Bronchial epithelial cell (primary cell): Measurements from ENCODE around the gene ATP6V0A4. TPM values are rescaled to one million over a fixed set of nuclear protein-coding genes. Genes with fewer than 3 reads are reported as not detected.

Experiments
- DNase-seq: peaks from one replicate; pipeline ENCODE4 v3.0.0-alpha.2; 2010; ENCODE audit warnings: low read depth
- FAIRE-seq: peaks from 2 replicates; lab custom pipeline; 2011; peaks lifted over from hg19 to GRCh38; lab: Jason Lieb, UNC
- H3K27me3 ChIP-seq: 2 replicates; pipeline ENCODE4 v1.5.1; 2011; ENCODE audit warnings: low read length; ENCODE audit not compliant: control insufficient read depth, insufficient read depth
- H3K36me3 ChIP-seq: 2 replicates; pipeline ENCODE4 v1.5.1; 2011; ENCODE audit warnings: low read length; ENCODE audit not compliant: control insufficient read depth, insufficient read depth
- H3K4me3 ChIP-seq: 2 replicates; pipeline ENCODE4 v1.5.1; 2011; ENCODE audit warnings: mild to moderate bottlenecking, low read depth, low read length, control low read depth
- CTCF ChIP-seq: IDR thresholded peaks from 2 replicates; pipeline ENCODE4 v1.5.1; 2011; ENCODE audit warnings: mild to moderate bottlenecking, moderate library complexity, low read length, control low read depth, inconsistent platforms; ENCODE audit not compliant: insufficient read depth, severe bottlenecking
- total RNA-seq: library from RNA; depleted of rRNA; stranded (reverse); fragments of >200 nt; gene quantifications from 2 replicates; pipeline ENCODE4 v1.2.1, GENCODE V29; 2014

The ATP6V0A4 gene
- total RNA-seq, 1 donor from 2014 or later, result not detected

DNA sequence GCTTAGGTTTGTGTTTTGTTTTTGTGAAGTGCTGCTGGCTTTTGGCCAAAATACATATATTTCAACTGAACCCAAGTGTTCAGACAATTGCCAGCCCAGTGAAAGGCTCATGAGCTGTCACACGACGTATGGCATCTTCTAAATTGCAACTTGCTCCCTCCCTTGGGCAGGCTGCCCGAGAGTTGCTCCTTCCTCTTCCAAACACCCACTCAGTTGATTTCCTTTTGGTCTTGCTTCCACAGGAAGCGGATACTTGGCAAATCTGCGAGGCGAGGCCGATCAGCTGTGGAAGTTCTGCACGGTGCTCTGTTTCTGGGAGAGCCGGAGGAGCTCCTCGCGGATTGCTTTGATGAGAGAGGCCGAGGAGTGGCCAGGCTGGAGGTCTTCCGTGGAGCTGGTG, 39.6 kb upstream of the ATP6V0A4 start:
- DNase-seq, result peak; percentile 14

GRCh38 chr7:138835087-138835486, 37.1 kb upstream of the ATP6V0A4 start:
- TF ChIP-seq CTCF, result no peak

More for the DNA sequence above, 39.6 kb upstream of the ATP6V0A4 start:
- no peaks in the 10 kb centered on the region for H3K36me3 ChIP-seq
- no peak for TF ChIP-seq CTCF
- no peak for FAIRE-seq
- no peak overlapping the region for H3K4me3 ChIP-seq
- H3K27me3 ChIP-seq, result no peaks in the 10 kb centered on the region

GRCh38 chr7:138834583-138834982, 36.6 kb upstream of the ATP6V0A4 start:
- Histone ChIP-seq H3K36me3 (no peaks in the 10 kb centered on the region), H3K4me3 (no peak overlapping the region), H3K27me3 (no peaks in the 10 kb centered on the region)
- no peak for TF ChIP-seq CTCF
- FAIRE-seq, result no peak
- no peak for DNase-seq

More at GRCh38 chr7:138835087-138835486, 37.1 kb upstream of the ATP6V0A4 start:
- FAIRE-seq, result no peak
- no peak for DNase-seq
- Histone ChIP-seq H3K4me3 (no peak overlapping the region), H3K27me3 (no peaks in the 10 kb centered on the region), H3K36me3 (no peaks in the 10 kb centered on the region)

GRCh38 chr7:138833596-138833995, 35.6 kb upstream of the ATP6V0A4 start:
- FAIRE-seq (no peak), DNase-seq (no peak)
- TF ChIP-seq CTCF, result no peak
- no peaks in the 10 kb centered on the region for H3K36me3 ChIP-seq
- H3K4me3 ChIP-seq, result no peak overlapping the region
- H3K27me3 ChIP-seq, result no peaks in the 10 kb centered on the region

DNA sequence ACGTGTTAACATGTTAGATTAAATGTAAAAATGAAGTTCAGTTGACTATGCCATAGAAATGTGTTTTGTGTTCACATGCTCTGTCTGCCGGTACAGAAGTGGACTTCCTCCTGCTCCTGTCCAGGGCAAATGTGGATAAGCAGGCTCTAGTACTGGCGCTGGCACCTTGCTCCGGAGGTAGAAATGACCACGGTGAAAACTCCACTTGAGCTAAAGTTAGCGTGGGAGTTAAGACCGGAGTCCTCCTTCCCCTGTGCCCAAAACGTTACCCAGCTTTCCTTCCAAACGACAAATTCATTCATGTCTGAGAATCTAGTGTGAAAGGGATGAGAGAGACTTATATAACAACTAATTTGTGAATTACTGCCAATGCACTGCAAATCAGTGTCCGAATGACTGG, 35.0 kb upstream of the ATP6V0A4 start:
- Histone ChIP-seq H3K27me3 (no peaks in the 10 kb centered on the region), H3K4me3 (no peak overlapping the region), H3K36me3 (no peaks in the 10 kb centered on the region)
- FAIRE-seq, result no peak
- DNase-seq, result no peak
- no peak for TF ChIP-seq CTCF

- FAIRE-seq, result no peak
- no peaks in the 10 kb centered on the region for H3K27me3 ChIP-seq
- TF ChIP-seq CTCF, result no peak
- no peaks in the 10 kb centered on the region for H3K36me3 ChIP-seq
- DNase-seq, result no peak
- no peak overlapping the region for H3K4me3 ChIP-seq
Measured at GRCh38 chr7:138829335-138829734, 31.3 kb upstream of the ATP6V0A4 start.
